Vagina (tissue), 2 donors: ENCODE data around the gene ASTL.

Experiments
- POLR2AphosphoS5 ChIP-seq, 2 donors: sonication (generic); formaldehyde crosslinking; IDR thresholded peaks; one replicate each; pipeline ENCODE4 v1.9.0; 2017; ENCODE audit warnings: antibody characterized with exemption in 2 of 2, mild to moderate bottlenecking in 2 of 2, low read depth in 1 of 2; ENCODE audit not compliant: insufficient read depth in 1 of 2
- TF ChIP-seq, protein P1 (sequence below), 3 experiments: fragments of 450-650 bp in 2 of 3; fragments of 200-600 bp in 1 of 3; sonication (generic) in 1 of 3; IDR thresholded peaks; one replicate each; pipeline ENCODE4 v1.5.1; 2017 to 2019; ENCODE audit warnings: antibody characterized with exemption in 3 of 3, mild to moderate bottlenecking in 2 of 3, moderate library complexity in 2 of 3

DNA sequence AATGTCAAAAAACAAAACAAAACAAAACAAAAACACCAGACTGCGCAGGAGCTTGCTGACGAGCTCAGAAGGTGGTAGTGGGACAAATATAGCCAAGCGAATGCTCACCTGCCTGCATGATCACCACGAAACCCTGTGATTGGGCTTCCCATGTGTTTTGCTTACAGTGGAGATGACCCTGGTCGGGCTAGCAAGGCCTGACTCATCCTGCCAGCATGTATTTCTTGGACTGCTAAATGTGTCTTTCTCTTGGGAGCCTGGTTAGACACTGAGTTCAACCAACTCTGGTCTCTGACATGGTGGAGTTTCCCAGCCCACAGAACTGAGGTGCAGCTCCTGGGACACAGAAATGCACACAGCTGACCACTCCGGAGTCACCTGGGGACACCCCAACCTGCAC, 37.6 kb upstream of the ASTL start:
- TF ChIP-seq, protein P1, sequence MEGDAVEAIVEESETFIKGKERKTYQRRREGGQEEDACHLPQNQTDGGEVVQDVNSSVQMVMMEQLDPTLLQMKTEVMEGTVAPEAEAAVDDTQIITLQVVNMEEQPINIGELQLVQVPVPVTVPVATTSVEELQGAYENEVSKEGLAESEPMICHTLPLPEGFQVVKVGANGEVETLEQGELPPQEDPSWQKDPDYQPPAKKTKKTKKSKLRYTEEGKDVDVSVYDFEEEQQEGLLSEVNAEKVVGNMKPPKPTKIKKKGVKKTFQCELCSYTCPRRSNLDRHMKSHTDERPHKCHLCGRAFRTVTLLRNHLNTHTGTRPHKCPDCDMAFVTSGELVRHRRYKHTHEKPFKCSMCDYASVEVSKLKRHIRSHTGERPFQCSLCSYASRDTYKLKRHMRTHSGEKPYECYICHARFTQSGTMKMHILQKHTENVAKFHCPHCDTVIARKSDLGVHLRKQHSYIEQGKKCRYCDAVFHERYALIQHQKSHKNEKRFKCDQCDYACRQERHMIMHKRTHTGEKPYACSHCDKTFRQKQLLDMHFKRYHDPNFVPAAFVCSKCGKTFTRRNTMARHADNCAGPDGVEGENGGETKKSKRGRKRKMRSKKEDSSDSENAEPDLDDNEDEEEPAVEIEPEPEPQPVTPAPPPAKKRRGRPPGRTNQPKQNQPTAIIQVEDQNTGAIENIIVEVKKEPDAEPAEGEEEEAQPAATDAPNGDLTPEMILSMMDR (IDR thresholded peaks at IDR 0.05) = no peak
- TF ChIP-seq POLR2AphosphoS5 (IDR thresholded peaks at IDR 0.05; ENCODE audit: insufficient read depth in 1 of 2, low read depth in 1 of 2) = no peak
